ENCODE results near the gene AK2.

AK2 gene

DNA sequence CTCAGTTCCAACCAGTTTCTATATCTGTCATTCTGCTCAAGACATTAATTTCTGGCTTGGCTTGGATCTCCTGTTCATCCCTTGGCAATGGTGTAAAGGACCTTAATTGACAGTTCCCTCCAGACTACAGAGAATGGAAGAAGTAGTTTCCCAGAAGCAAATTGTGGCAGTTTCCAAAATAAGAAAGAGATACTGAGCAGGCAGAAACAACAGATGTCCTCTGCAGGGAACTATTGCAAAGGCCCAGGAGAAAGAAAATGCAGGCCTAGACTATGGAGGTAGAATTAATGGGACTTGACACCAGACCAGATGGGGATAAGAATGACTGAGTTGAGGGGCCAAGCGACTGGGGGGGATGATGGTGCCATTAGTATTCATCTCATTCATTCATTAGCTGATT is 6.1 kb upstream of the AK2 start:
- DNase-seq (ENCODE audit: extremely low spot score) = no peak
- no peak for TF ChIP-seq HDGF (IDR thresholded peaks at IDR 0.05; ENCODE audit: borderline replicate concordance)
- no peak for TF ChIP-seq FOXK2 (IDR thresholded peaks at IDR 0.05)
- TF ChIP-seq FOXM1 (IDR thresholded peaks at IDR 0.05; ENCODE audit: borderline replicate concordance) = no peak
- TF ChIP-seq NFRKB (IDR thresholded peaks at IDR 0.05) = no peak
- TF ChIP-seq CTBP1 (IDR thresholded peaks at IDR 0.05; ENCODE audit: borderline replicate concordance) = no peak
- no peak for TF ChIP-seq ARNT (IDR thresholded peaks at IDR 0.05)
- TF ChIP-seq ZNF384 (IDR thresholded peaks at IDR 0.05) = no peak
- no peak for TF ChIP-seq BHLHE40 (IDR thresholded peaks at IDR 0.05; ENCODE audit: borderline replicate concordance)
- ChIA-PET POLR2A (no interaction called here), CTCF (no interaction called here)

GRCh38 chr1:33041026-33041425 is 4.3 kb upstream of the AK2 start:
- ChIA-PET CTCF (no interaction called here), POLR2A (no interaction called here)
- DNase-seq (ENCODE audit: extremely low spot score) = no peak
- TF ChIP-seq, protein P1, sequence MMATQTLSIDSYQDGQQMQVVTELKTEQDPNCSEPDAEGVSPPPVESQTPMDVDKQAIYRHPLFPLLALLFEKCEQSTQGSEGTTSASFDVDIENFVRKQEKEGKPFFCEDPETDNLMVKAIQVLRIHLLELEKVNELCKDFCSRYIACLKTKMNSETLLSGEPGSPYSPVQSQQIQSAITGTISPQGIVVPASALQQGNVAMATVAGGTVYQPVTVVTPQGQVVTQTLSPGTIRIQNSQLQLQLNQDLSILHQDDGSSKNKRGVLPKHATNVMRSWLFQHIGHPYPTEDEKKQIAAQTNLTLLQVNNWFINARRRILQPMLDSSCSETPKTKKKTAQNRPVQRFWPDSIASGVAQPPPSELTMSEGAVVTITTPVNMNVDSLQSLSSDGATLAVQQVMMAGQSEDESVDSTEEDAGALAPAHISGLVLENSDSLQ (IDR thresholded peaks at IDR 0.05) = 0 out of 2 replicates have a peak, but pooled peaks have one; percentile 9
- TF ChIP-seq ZNF384 (IDR thresholded peaks at IDR 0.05) (peak; percentile 24; the same call in 1 of the 2 replicates), FOXM1 (IDR thresholded peaks at IDR 0.05; ENCODE audit: borderline replicate concordance) (no peak)

DNA sequence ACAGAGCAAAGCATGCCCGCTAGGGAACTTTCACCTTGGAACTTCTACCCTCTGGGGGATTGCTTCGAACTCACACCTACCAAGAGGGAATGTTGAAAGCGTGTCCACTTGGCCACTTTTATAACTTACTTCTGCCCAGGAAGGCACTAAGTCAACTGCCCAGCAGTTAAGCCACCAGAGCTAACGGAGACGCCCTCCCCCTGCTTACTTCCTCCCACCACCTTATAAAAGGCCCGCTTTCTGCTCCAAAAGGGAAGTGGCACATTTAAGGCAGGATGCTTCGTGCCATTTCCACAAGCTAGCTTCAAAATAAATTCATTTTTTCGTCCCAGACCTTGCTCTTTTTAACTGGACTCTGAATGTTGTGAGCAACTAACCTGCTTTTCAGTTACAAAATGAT is 3.2 kb upstream of the AK2 start:
- CTCF ChIA-PET = no interaction called here
- POLR2A ChIA-PET = no interaction called here
- TF ChIP-seq L3MBTL2 (conservative IDR thresholded peaks at IDR 0.05) (no peak), SUZ12 (IDR thresholded peaks at IDR 0.05) (no peak), BHLHE40 (IDR thresholded peaks at IDR 0.05; ENCODE audit: borderline replicate concordance) (no peak), FOXA1 (IDR thresholded peaks at IDR 0.05) (no peak), HDGF (IDR thresholded peaks at IDR 0.05; ENCODE audit: borderline replicate concordance) (no peak), ARNT (IDR thresholded peaks at IDR 0.05) (no peak), FOXK2 (IDR thresholded peaks at IDR 0.05) (no peak), SP1 (IDR thresholded peaks at IDR 0.05) (no peak), LEF1 (IDR thresholded peaks at IDR 0.05; ENCODE audit: borderline replicate concordance) (no peak), ZNF384 (IDR thresholded peaks at IDR 0.05) (no peak), FOXM1 (IDR thresholded peaks at IDR 0.05; ENCODE audit: borderline replicate concordance) (no peak), NFRKB (IDR thresholded peaks at IDR 0.05) (no peak), ELF4 (IDR thresholded peaks at IDR 0.05) (no peak), CTBP1 (IDR thresholded peaks at IDR 0.05; ENCODE audit: borderline replicate concordance) (no peak), TARDBP (IDR thresholded peaks at IDR 0.05) (no peak)
- TF ChIP-seq, protein P1 (IDR thresholded peaks at IDR 0.05) = no peak
- no peak for DNase-seq (ENCODE audit: extremely low spot score)

- TF ChIP-seq CTBP1 (IDR thresholded peaks at IDR 0.05; ENCODE audit: borderline replicate concordance) (peak; percentile 73; the same call in 1 of the 2 replicates), FOXM1 (IDR thresholded peaks at IDR 0.05; ENCODE audit: borderline replicate concordance) (no peak), LEF1 (IDR thresholded peaks at IDR 0.05; ENCODE audit: borderline replicate concordance) (no peak), FOXK2 (IDR thresholded peaks at IDR 0.05) (no peak), SUZ12 (IDR thresholded peaks at IDR 0.05) (no peak), HDGF (IDR thresholded peaks at IDR 0.05; ENCODE audit: borderline replicate concordance) (no peak), ARNT (IDR thresholded peaks at IDR 0.05) (no peak), L3MBTL2 (conservative IDR thresholded peaks at IDR 0.05) (no peak; the same call in 1 of the 2 replicates), BHLHE40 (IDR thresholded peaks at IDR 0.05; ENCODE audit: borderline replicate concordance) (no peak), TARDBP (IDR thresholded peaks at IDR 0.05) (no peak), ELF4 (IDR thresholded peaks at IDR 0.05) (no peak), ZNF384 (IDR thresholded peaks at IDR 0.05) (no peak), SP1 (IDR thresholded peaks at IDR 0.05) (no peak), FOXA1 (IDR thresholded peaks at IDR 0.05) (no peak), NFRKB (IDR thresholded peaks at IDR 0.05) (no peak)
- TF ChIP-seq, protein P1 (IDR thresholded peaks at IDR 0.05) = peak; percentile 94
- ChIA-PET CTCF (no interaction called here), POLR2A (interaction anchor here (1.1 kb wide), 1 partner anchor 13 kb away, joined by 3 read pairs; no protein-coding TSS in a partner anchor)
- peak; percentile 61 for DNase-seq (ENCODE audit: extremely low spot score)
Measured at GRCh38 chr1:33036051-33036525, 595 bp downstream of the AK2 start.

DNA sequence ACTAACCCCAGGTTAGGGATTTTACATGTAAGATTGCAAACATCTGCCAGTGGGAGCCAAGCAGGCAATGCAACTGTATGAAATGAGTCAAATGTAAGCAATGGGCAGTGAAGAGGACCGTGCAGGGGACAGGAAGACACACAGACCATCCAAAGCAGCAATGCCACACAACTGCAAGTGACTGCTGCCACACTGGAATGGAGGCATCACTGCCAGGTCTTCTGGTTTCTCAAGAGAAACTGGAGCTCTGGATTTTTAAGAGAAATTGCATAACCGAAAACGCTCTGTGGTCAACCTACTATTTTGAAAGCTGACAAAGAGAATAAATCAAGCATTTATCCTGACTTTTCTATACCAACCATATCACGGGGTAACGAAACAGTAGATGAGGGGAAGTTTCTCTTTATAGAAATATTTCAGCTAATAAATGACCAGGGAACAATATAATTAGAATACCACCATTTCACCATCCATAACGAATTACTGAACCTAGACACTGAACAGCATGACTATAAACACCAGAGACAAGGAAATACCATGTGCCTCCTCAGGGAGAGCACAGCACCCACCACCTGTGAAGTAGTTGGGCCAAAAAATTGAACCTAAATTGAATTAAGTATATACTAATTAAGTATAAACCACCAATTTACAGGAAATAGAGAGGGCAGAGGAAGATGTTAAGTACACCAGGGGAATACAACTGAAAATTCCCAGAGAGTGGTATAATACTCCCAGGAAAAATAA is 4.4 kb downstream of the AK2 start:
- ChIA-PET POLR2A (interaction anchor here (0.7 kb wide), 1 partner anchor 28 kb away, joined by 3 read pairs; no protein-coding TSS in a partner anchor), CTCF (no interaction called here)
- no peak for DNase-seq (ENCODE audit: extremely low spot score)
- TF ChIP-seq SUZ12 (IDR thresholded peaks at IDR 0.05) (no peak), NFRKB (IDR thresholded peaks at IDR 0.05) (no peak), FOXA1 (IDR thresholded peaks at IDR 0.05) (no peak), FOXM1 (IDR thresholded peaks at IDR 0.05; ENCODE audit: borderline replicate concordance) (no peak), SP1 (IDR thresholded peaks at IDR 0.05) (no peak), LEF1 (IDR thresholded peaks at IDR 0.05; ENCODE audit: borderline replicate concordance) (no peak), TARDBP (IDR thresholded peaks at IDR 0.05) (no peak), ZNF384 (IDR thresholded peaks at IDR 0.05) (no peak), ELF4 (IDR thresholded peaks at IDR 0.05) (no peak), CTBP1 (IDR thresholded peaks at IDR 0.05; ENCODE audit: borderline replicate concordance) (no peak), BHLHE40 (IDR thresholded peaks at IDR 0.05; ENCODE audit: borderline replicate concordance) (no peak), L3MBTL2 (conservative IDR thresholded peaks at IDR 0.05) (no peak), ARNT (IDR thresholded peaks at IDR 0.05) (no peak), FOXK2 (IDR thresholded peaks at IDR 0.05) (no peak), HDGF (IDR thresholded peaks at IDR 0.05; ENCODE audit: borderline replicate concordance) (no peak)
- TF ChIP-seq, protein P1 (IDR thresholded peaks at IDR 0.05) = no peak
